ENCODE measurements around the gene CDK17. TPM values are rescaled to one million over a fixed set of nuclear protein-coding genes. Genes with fewer than 3 reads are reported as not detected.

CDK17 gene
- total RNA-seq, 2 donors from 2014 or later = 36.2 to 39.9 TPM

GRCh38 chr12:96230646-96231045 is 169.6 kb downstream of the CDK17 start:
- Mint-ChIP-seq H3K27me3 (ENCODE audit: insufficient read depth) (no peaks in the 10 kb centered on the region), H3K4me1 (peaks cover 4% of the 10 kb centered on the region), H3K36me3 (ENCODE audit: low read depth) (peaks cover 17% of the 10 kb centered on the region), H3K4me3 (no peak overlapping the region), H3K9me3 (peaks cover 2% of the 10 kb centered on the region), H3K27ac (no peak overlapping the region)
- Histone ChIP-seq H3K4me3 (ENCODE audit: low read length) (no peak overlapping the region), H3K9me3 (ENCODE audit: control insufficient read depth, low read length) (no peaks in the 10 kb centered on the region), H3K36me3 (ENCODE audit: control insufficient read depth, insufficient read depth, low read length) (peaks cover 13% of the 10 kb centered on the region), H3K4me1 (ENCODE audit: control insufficient read depth, insufficient read depth, low read length) (no peaks in the 10 kb centered on the region), H3K27me3 (ENCODE audit: control insufficient read depth, insufficient read depth, low read length, poor library complexity, severe bottlenecking) (no peaks in the 10 kb centered on the region), H3K27ac (ENCODE audit: low read depth, low read length) (no peak overlapping the region), H3K9ac (ENCODE audit: extremely low read depth, low read length, poor library complexity, severe bottlenecking) (no peak overlapping the region)
- DNase-seq = no peak
- TF ChIP-seq CTCF (conservative IDR thresholded peaks at IDR 0.05) = no peak
- WGBS, 2 experiments (ENCODE audit: insufficient coverage in 1 of 2, insufficient read length in 1 of 2) = 94 to 96% methylated on average over 9 to 13 of the region's 13 CpGs

- H3K4me1 ChIP-seq (ENCODE audit: control insufficient read depth, insufficient read depth, low read length) = no peaks in the 10 kb centered on the region
- Mint-ChIP-seq H3K27me3 (ENCODE audit: insufficient read depth) (no peaks in the 10 kb centered on the region), H3K4me3 (no peak overlapping the region), H3K4me1 (no peaks in the 10 kb centered on the region), H3K9me3 (peaks cover 2% of the 10 kb centered on the region), H3K27ac (no peak overlapping the region), H3K36me3 (ENCODE audit: low read depth) (peaks cover 22% of the 10 kb centered on the region)
- no peak for TF ChIP-seq CTCF (conservative IDR thresholded peaks at IDR 0.05)
- H3K4me3 ChIP-seq (ENCODE audit: low read length) = no peak overlapping the region
- no peaks in the 10 kb centered on the region for H3K27me3 ChIP-seq (ENCODE audit: control insufficient read depth, insufficient read depth, low read length, poor library complexity, severe bottlenecking)
- WGBS, 2 experiments (ENCODE audit: insufficient coverage in 1 of 2, insufficient read length in 1 of 2) = 85 to 89% methylated on average over 8 to 12 of the region's 12 CpGs
- H3K27ac ChIP-seq (ENCODE audit: low read depth, low read length) = no peak overlapping the region
- no peaks in the 10 kb centered on the region for H3K9me3 ChIP-seq (ENCODE audit: control insufficient read depth, low read length)
- no peak overlapping the region for H3K9ac ChIP-seq (ENCODE audit: extremely low read depth, low read length, poor library complexity, severe bottlenecking)
- no peak for DNase-seq
- H3K36me3 ChIP-seq (ENCODE audit: control insufficient read depth, insufficient read depth, low read length) = peaks cover 22% of the 10 kb centered on the region
These were observed 171.5 kb downstream of the CDK17 start for GRCh38 chr12:96228566-96229248.

Other genes starting within 250 kb of the CDK17 start
- gene ELK3, start 206.1 kb downstream of the CDK17 start, total RNA-seq = 10 to 100 TPM; 17.1 to 18.1 TPM
- 1 to 10 TPM; 1.5 to 1.7 TPM for gene CFAP54, start 89.1 kb upstream of the CDK17 start, total RNA-seq

All from endodermal cell (in vitro differentiated cells).